ENCODE data around the gene NELL1.

Gene NELL1

DNA sequence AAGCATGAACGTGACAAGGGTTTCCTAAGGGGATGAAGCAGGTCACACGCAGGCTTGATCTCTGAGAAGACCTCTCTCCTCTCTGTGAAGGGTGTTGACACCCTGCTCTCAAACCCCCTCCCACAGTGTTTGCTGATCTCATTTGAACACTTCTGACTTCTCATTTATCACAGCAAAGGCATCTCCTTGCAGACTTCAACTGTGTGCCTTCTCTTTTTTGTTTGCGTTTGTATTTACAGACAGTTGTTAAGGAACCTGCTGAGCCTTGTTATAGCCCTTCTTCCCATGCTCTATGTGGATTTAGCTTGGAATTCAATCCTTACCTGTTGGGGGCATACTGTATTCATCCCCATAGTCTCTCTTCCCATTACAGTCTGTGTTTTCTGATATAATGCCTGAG lies 206.5 kb downstream of the NELL1 start:
- TF ChIP-seq RARB (CRISPR knock-in tag; IDR thresholded peaks at IDR 0.05): no peak
- no peak for TF ChIP-seq CSDC2 (CRISPR knock-in tag; IDR thresholded peaks at IDR 0.05)
- TF ChIP-seq, protein P1, sequence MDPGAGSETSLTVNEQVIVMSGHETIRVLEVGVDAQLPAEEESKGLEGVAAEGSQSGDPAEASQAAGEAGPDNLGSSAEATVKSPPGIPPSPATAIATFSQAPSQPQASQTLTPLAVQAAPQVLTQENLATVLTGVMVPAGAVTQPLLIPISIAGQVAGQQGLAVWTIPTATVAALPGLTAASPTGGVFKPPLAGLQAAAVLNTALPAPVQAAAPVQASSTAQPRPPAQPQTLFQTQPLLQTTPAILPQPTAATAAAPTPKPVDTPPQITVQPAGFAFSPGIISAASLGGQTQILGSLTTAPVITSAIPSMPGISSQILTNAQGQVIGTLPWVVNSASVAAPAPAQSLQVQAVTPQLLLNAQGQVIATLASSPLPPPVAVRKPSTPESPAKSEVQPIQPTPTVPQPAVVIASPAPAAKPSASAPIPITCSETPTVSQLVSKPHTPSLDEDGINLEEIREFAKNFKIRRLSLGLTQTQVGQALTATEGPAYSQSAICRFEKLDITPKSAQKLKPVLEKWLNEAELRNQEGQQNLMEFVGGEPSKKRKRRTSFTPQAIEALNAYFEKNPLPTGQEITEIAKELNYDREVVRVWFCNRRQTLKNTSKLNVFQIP (CRISPR knock-in tag; IDR thresholded peaks at IDR 0.05; ENCODE audit: borderline replicate concordance, low read depth): no peak
- TF ChIP-seq ESRRG (CRISPR knock-in tag; IDR thresholded peaks at IDR 0.05): no peak
- TF ChIP-seq ZFP3 (CRISPR knock-in tag; IDR thresholded peaks at IDR 0.05): no peak
- TF ChIP-seq, protein P2, sequence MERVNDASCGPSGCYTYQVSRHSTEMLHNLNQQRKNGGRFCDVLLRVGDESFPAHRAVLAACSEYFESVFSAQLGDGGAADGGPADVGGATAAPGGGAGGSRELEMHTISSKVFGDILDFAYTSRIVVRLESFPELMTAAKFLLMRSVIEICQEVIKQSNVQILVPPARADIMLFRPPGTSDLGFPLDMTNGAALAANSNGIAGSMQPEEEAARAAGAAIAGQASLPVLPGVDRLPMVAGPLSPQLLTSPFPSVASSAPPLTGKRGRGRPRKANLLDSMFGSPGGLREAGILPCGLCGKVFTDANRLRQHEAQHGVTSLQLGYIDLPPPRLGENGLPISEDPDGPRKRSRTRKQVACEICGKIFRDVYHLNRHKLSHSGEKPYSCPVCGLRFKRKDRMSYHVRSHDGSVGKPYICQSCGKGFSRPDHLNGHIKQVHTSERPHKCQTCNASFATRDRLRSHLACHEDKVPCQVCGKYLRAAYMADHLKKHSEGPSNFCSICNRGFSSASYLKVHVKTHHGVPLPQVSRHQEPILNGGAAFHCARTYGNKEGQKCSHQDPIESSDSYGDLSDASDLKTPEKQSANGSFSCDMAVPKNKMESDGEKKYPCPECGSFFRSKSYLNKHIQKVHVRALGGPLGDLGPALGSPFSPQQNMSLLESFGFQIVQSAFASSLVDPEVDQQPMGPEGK (CRISPR knock-in tag; IDR thresholded peaks at IDR 0.05; ENCODE audit: borderline replicate concordance): no peak
- TF ChIP-seq ZFP30 (CRISPR knock-in tag; IDR thresholded peaks at IDR 0.05): no peak
- no peak for TF ChIP-seq ZNF70 (CRISPR knock-in tag; IDR thresholded peaks at IDR 0.05)
- no peak for TF ChIP-seq OSR1 (CRISPR knock-in tag; IDR thresholded peaks at IDR 0.05)
- TF ChIP-seq ZNF8 (CRISPR knock-in tag; IDR thresholded peaks at IDR 0.05): no peak
- no peak for TF ChIP-seq PPARA (CRISPR knock-in tag; IDR thresholded peaks at IDR 0.05; ENCODE audit: borderline replicate concordance)
- no peak for TF ChIP-seq CSRNP3 (CRISPR knock-in tag; IDR thresholded peaks at IDR 0.05)
- no peak for TF ChIP-seq TSHZ2 (CRISPR knock-in tag; IDR thresholded peaks at IDR 0.05)
- no peak for TF ChIP-seq TOX (CRISPR knock-in tag; IDR thresholded peaks at IDR 0.05; ENCODE audit: borderline replicate concordance)
- no peak for TF ChIP-seq GLIS3 (CRISPR knock-in tag; IDR thresholded peaks at IDR 0.05)
- no peak for TF ChIP-seq ARNTL (CRISPR knock-in tag; IDR thresholded peaks at IDR 0.05; ENCODE audit: borderline replicate concordance, low read depth)
- TF ChIP-seq ISL1 (CRISPR knock-in tag; IDR thresholded peaks at IDR 0.05): no peak
- TF ChIP-seq BACH2 (CRISPR knock-in tag; IDR thresholded peaks at IDR 0.05; ENCODE audit: borderline replicate concordance): no peak
- TF ChIP-seq, protein P3, sequence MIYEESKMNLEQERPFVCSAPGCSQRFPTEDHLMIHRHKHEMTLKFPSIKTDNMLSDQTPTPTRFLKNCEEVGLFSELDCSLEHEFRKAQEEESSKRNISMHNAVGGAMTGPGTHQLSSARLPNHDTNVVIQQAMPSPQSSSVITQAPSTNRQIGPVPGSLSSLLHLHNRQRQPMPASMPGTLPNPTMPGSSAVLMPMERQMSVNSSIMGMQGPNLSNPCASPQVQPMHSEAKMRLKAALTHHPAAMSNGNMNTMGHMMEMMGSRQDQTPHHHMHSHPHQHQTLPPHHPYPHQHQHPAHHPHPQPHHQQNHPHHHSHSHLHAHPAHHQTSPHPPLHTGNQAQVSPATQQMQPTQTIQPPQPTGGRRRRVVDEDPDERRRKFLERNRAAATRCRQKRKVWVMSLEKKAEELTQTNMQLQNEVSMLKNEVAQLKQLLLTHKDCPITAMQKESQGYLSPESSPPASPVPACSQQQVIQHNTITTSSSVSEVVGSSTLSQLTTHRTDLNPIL (CRISPR knock-in tag; IDR thresholded peaks at IDR 0.05; ENCODE audit: low read depth): no peak
- ATAC-seq: no peak

- ATAC-seq: no peak
- TF ChIP-seq, protein P2 (CRISPR knock-in tag; IDR thresholded peaks at IDR 0.05; ENCODE audit: borderline replicate concordance): no peak
- TF ChIP-seq RARB (CRISPR knock-in tag; IDR thresholded peaks at IDR 0.05) (no peak), ZNF565 (CRISPR knock-in tag; conservative IDR thresholded peaks at IDR 0.05; ENCODE audit: low read depth) (no peak), TSHZ2 (CRISPR knock-in tag; IDR thresholded peaks at IDR 0.05) (no peak), ESRRG (CRISPR knock-in tag; IDR thresholded peaks at IDR 0.05) (no peak), GLIS3 (CRISPR knock-in tag; IDR thresholded peaks at IDR 0.05) (no peak), ZNF8 (CRISPR knock-in tag; IDR thresholded peaks at IDR 0.05) (no peak)
- TF ChIP-seq, protein P1 (CRISPR knock-in tag; IDR thresholded peaks at IDR 0.05; ENCODE audit: borderline replicate concordance, low read depth): no peak
Measured at GRCh38 chr11:20876738-20877137, 207.4 kb downstream of the NELL1 start.

Measured in SK-N-SH treated with all-trans-retinoic acid at 6 μM for 48 hours (cell line).